ENCODE data around the gene NOL7. TPM values are rescaled to one million over a fixed set of nuclear protein-coding genes. Genes with fewer than 3 reads are reported as not detected.

Gene NOL7
- total and polyA plus RNA-seq, 2 of the 4 experiments (the other 2 are of a cell fraction): 21.3 to 34.5 TPM

DNA sequence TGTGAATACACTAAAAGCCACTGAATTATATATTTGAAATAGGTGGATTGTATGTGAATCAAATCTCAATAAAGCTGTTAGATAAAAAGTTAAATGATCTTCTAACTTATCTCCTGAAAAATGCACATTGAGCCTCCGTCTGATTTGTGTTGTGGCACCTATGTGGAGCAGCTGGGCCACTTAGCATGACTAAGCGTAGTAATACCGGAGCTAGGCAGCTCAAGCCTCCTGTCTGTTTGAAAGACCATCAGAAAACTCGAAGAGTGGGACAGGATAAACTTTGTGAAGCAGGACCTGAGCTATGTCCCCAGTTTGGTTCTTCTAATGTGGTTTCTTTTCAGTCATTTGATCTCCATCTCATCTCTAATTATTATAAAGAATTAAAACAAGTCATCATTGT is 11.0 kb upstream of the NOL7 start:
- no peak for ATAC-seq (ENCODE audit: low read depth)
- H3K9me1 ChIP-seq (ENCODE audit: insufficient read depth, low read length): no peaks in the 10 kb centered on the region
- H4K8ac ChIP-seq (ENCODE audit: low read depth in 2 of 2, low read length in 2 of 2): no peak overlapping the region
- H3K27ac ChIP-seq (ENCODE audit: insufficient read depth, low read length): no peak overlapping the region
- H3K9me3 ChIP-seq (ENCODE audit: control insufficient read depth, insufficient read depth, low read length): no peaks in the 10 kb centered on the region
- H2BK20ac ChIP-seq (ENCODE audit: low read depth, low read length): no peak overlapping the region
- H3K4me1 ChIP-seq (ENCODE audit: control insufficient read depth, insufficient read depth, low read length): no peaks in the 10 kb centered on the region
- no peak overlapping the region for H3K56ac ChIP-seq (ENCODE audit: extremely low read depth, insufficient read depth, low read length)
- no peak for DNase-seq
- H4K91ac ChIP-seq (ENCODE audit: insufficient read depth, low read depth, low read length): no peak overlapping the region
- H4K20me1 ChIP-seq (ENCODE audit: insufficient read depth, low read length): no peaks in the 10 kb centered on the region
- TF ChIP-seq POLR2A (IDR thresholded peaks at IDR 0.05; ENCODE audit: low read depth, low read length) (no peak), MAZ (IDR thresholded peaks at IDR 0.05; ENCODE audit: borderline replicate concordance, low read depth, low read length) (no peak), USF2 (IDR thresholded peaks at IDR 0.05; ENCODE audit: low read depth, low read length) (no peak), RCOR1 (IDR thresholded peaks at IDR 0.05; ENCODE audit: insufficient replicate concordance, low read length) (no peak)
- TF ChIP-seq, protein P1, sequence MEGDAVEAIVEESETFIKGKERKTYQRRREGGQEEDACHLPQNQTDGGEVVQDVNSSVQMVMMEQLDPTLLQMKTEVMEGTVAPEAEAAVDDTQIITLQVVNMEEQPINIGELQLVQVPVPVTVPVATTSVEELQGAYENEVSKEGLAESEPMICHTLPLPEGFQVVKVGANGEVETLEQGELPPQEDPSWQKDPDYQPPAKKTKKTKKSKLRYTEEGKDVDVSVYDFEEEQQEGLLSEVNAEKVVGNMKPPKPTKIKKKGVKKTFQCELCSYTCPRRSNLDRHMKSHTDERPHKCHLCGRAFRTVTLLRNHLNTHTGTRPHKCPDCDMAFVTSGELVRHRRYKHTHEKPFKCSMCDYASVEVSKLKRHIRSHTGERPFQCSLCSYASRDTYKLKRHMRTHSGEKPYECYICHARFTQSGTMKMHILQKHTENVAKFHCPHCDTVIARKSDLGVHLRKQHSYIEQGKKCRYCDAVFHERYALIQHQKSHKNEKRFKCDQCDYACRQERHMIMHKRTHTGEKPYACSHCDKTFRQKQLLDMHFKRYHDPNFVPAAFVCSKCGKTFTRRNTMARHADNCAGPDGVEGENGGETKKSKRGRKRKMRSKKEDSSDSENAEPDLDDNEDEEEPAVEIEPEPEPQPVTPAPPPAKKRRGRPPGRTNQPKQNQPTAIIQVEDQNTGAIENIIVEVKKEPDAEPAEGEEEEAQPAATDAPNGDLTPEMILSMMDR (conservative IDR thresholded peaks at IDR 0.05; ENCODE audit: low read depth, low read length): no peak
- peaks cover 6% of the 10 kb centered on the region; the same call in 1 of the 2 replicates for H3K36me3 ChIP-seq (ENCODE audit: control insufficient read depth, insufficient read depth, low read length)
- no peaks in the 10 kb centered on the region for H3K27me3 ChIP-seq (ENCODE audit: control insufficient read depth, insufficient read depth, low read length)
- no peak overlapping the region for H2AFZ ChIP-seq (replicated peaks; ENCODE audit: low read length, poor library complexity)
- H4K5ac ChIP-seq (ENCODE audit: low read depth, low read length): no peak overlapping the region
- POLR2A ChIA-PET (ENCODE audit: unreplicated experiment): no interaction called here
- no peak overlapping the region for H2BK120ac ChIP-seq (ENCODE audit: low read depth, low read length)
- no peak overlapping the region for H3K23ac ChIP-seq (ENCODE audit: low read depth, low read length)
- H3K18ac ChIP-seq (ENCODE audit: low read depth, low read length): no peak overlapping the region
- no peak overlapping the region for H3K4me3 ChIP-seq (ENCODE audit: insufficient read depth, low read depth, low read length)
- no peak overlapping the region for H3K4me2 ChIP-seq (ENCODE audit: low read depth, low read length)
- in situ Hi-C loops (cut with MboI; ENCODE audit: low sequenced_read_pairs): no loop called here
- H3K14ac ChIP-seq (replicated peaks; ENCODE audit: low read depth, low read length): no peak overlapping the region
- H2AK5ac ChIP-seq (ENCODE audit: low read depth, low read length): no peak overlapping the region
- H3K4ac ChIP-seq (ENCODE audit: low read depth, low read length): no peak overlapping the region
- intact Hi-C loops (cut with micrococcal nuclease): no loop called here
- H2AK9ac ChIP-seq (replicated peaks; ENCODE audit: low read depth, low read length, poor library complexity): no peak overlapping the region
- no peak overlapping the region for H2BK15ac ChIP-seq (ENCODE audit: low read depth, low read length)
- no peak overlapping the region for H2BK5ac ChIP-seq (ENCODE audit: low read depth, low read length, poor library complexity, severe bottlenecking)
- H3K9ac ChIP-seq (ENCODE audit: low read depth, low read length): no peak overlapping the region
- BruUV-seq (replicated peaks): no TSS peak
- dilution Hi-C loops (cut with HindIII; ENCODE audit: low sequenced_read_pairs, unreplicated experiment): no loop called here
- 92% methylated on average over 2 of the region's 4 CpGs; no CpG with 5 or more reads in 1 of the 2 experiments for WGBS, 2 experiments (ENCODE audit: extremely low coverage in 2 of 2, insufficient read length in 1 of 2)
- CTCF ChIA-PET: no interaction called here
- H3K79me1 ChIP-seq (ENCODE audit: low read depth in 1 of 2, low read length in 2 of 2): no peaks in the 10 kb centered on the region

Measured in IMR-90 (cell line).